H1 (cell line): ENCODE results near the gene TMEM174. TPM values are rescaled to one million over a fixed set of nuclear protein-coding genes. Genes with fewer than 3 reads are reported as not detected.

ENCODE experiments used
- CTCF ChIA-PET: fragments of 300-600 bp; sonication (Branson Sonifier 250); formaldehyde crosslinking; loops from one replicate; lab custom pipeline; 2021; ENCODE audit not compliant: partially characterized antibody; lab: Charles Lee
- POLR2A ChIA-PET: fragments of 300-600 bp; sonication (Branson Sonifier 250); formaldehyde crosslinking; loops from one replicate; lab custom pipeline; 2021; ENCODE audit warnings: inconsistent platforms; ENCODE audit not compliant: partially characterized antibody; lab: Charles Lee
- DNase-seq, 2 experiments: peaks; one replicate each; pipeline versions ENCODE4 v3.0.0 to v3.0.0-alpha.2; 2010 to 2022; ENCODE audit warnings: low spot score in 2 of 2, low read depth in 1 of 2, mixed read lengths in 1 of 2
- FAIRE-seq: peaks from 2 replicates; lab custom pipeline; 2011; peaks lifted over from hg19 to GRCh38; lab: Jason Lieb, UNC
- H2AFZ ChIP-seq: 2 replicates; pipeline ENCODE4 v1.8.1; 2012; ENCODE audit warnings: low read length, inconsistent platforms
- H2AK5ac ChIP-seq: 2 replicates; pipeline ENCODE4 v1.6.1; 2013; ENCODE audit warnings: low read depth, low read length
- H2BK120ac ChIP-seq: replicated peaks from 2 replicates; pipeline ENCODE3; 2013; ENCODE audit warnings: low read depth, low read length, inconsistent platforms
- H2BK12ac ChIP-seq: 2 replicates; pipeline ENCODE4 v1.6.1; 2013; ENCODE audit warnings: low read depth, low read length
- H2BK15ac ChIP-seq: 2 replicates; pipeline ENCODE4 v1.6.1; 2013; ENCODE audit warnings: low read length
- H2BK20ac ChIP-seq: 2 replicates; pipeline ENCODE4 v1.6.1; 2013; ENCODE audit warnings: low read length
- H2BK5ac ChIP-seq: 2 replicates; pipeline ENCODE4 v1.6.1; 2013; ENCODE audit warnings: low read depth, low read length
- H3K14ac ChIP-seq: 2 replicates; pipeline ENCODE4 v1.6.1; 2013; ENCODE audit warnings: inconsistent platforms; ENCODE audit not compliant: insufficient read length
- H3K18ac ChIP-seq: 2 replicates; pipeline ENCODE4 v1.6.1; 2013; ENCODE audit warnings: low read length; ENCODE audit errors: extremely low read depth
- H3K23ac ChIP-seq: 2 replicates; pipeline ENCODE4 v1.6.1; 2013; ENCODE audit warnings: inconsistent platforms; ENCODE audit not compliant: insufficient read length
- H3K23me2 ChIP-seq: 2 replicates; pipeline ENCODE4 v1.6.1; 2013; ENCODE audit warnings: low read depth, low read length
- H3K27ac ChIP-seq: 2 replicates; pipeline ENCODE4 v1.6.1; 2011; ENCODE audit warnings: low read depth, low read length, inconsistent platforms
- H3K27me3 ChIP-seq, 4 experiments: replicated peaks in 1 of 4; 1 replicate in 1 of 4; 2 replicates in 3 of 4; pipeline versions ENCODE4 v1.6.1 to v1.8.1; 2011 to 2013; ENCODE audit warnings: low read length in 3 of 4, mild to moderate bottlenecking in 3 of 4, inconsistent platforms in 2 of 4, mixed read lengths in 2 of 4, moderate library complexity in 1 of 4; ENCODE audit not compliant: control insufficient read depth in 3 of 4, insufficient read depth in 3 of 4; ENCODE audit errors: extremely low read depth in 1 of 4
- H3K36me3 ChIP-seq, 4 experiments: 2 replicates each; pipeline versions ENCODE4 v1.6.1 to v1.8.1; 2011 to 2013; ENCODE audit warnings: mild to moderate bottlenecking in 4 of 4, low read length in 3 of 4, moderate library complexity in 2 of 4, control low read depth in 1 of 4, inconsistent platforms in 1 of 4; ENCODE audit not compliant: insufficient read depth in 4 of 4, control insufficient read depth in 2 of 4
- H3K4ac ChIP-seq: replicated peaks from 2 replicates; pipeline ENCODE3; 2013; ENCODE audit warnings: low read length, low read depth, mixed read lengths, inconsistent platforms; ENCODE audit not compliant: insufficient read length
- H3K4me1 ChIP-seq, 4 experiments: replicated peaks in 1 of 4; 1 replicate in 1 of 4; 2 replicates in 3 of 4; pipeline versions ENCODE4 v1.6.1 to v1.8.1; 2011 to 2013; ENCODE audit warnings: low read length in 3 of 4, inconsistent platforms in 2 of 4, mixed read lengths in 1 of 4; ENCODE audit not compliant: insufficient read depth in 4 of 4, control insufficient read depth in 3 of 4
- H3K4me2 ChIP-seq, 2 experiments: 2 replicates each; pipeline versions ENCODE4 v1.6.1 to v1.8.1; 2011 to 2013; ENCODE audit warnings: low read depth in 2 of 2, low read length in 2 of 2, control low read depth in 1 of 2, inconsistent platforms in 1 of 2, mild to moderate bottlenecking in 1 of 2; ENCODE audit not compliant: insufficient read depth in 1 of 2
- H3K4me3 ChIP-seq, 4 experiments: fragments of 200-600, 300-600 bp in 1 of 4; sonication (generic), shearing (Covaris generic), sonication (Bioruptor Twin) in 1 of 4; 2 replicates each; pipeline versions ENCODE4 v1.5.1 to v1.8.1; 2011 to 2016; ENCODE audit warnings: low read length in 4 of 4, low read depth in 3 of 4, control low read depth in 2 of 4, inconsistent platforms in 2 of 4, mild to moderate bottlenecking in 2 of 4, mixed read lengths in 1 of 4, moderate library complexity in 1 of 4; ENCODE audit not compliant: insufficient read depth in 2 of 4; ENCODE audit errors: extremely low read depth in 1 of 4
- H3K56ac ChIP-seq: replicated peaks from 2 replicates; pipeline ENCODE3; 2013; ENCODE audit warnings: low read depth, mild to moderate bottlenecking, mixed read lengths, low read length, inconsistent platforms; ENCODE audit not compliant: insufficient read length
- H3K79me1 ChIP-seq: 2 replicates; pipeline ENCODE4 v1.6.1; 2013; ENCODE audit warnings: low read depth, low read length, control low read depth
- H3K79me2 ChIP-seq, 2 experiments: 2 replicates each; pipeline versions ENCODE4 v1.6.1 to v1.8.1; 2012 to 2013; ENCODE audit warnings: low read length in 2 of 2, mild to moderate bottlenecking in 2 of 2, inconsistent platforms in 1 of 2; ENCODE audit not compliant: insufficient read depth in 2 of 2, control insufficient read depth in 1 of 2
- H3K9ac ChIP-seq, 4 experiments: replicated peaks in 1 of 4; 1 replicate in 1 of 4; 2 replicates in 3 of 4; pipeline versions ENCODE4 v1.6.1 to v1.8.1; 2011 to 2013; ENCODE audit warnings: low read depth in 3 of 4, low read length in 3 of 4, control low read depth in 2 of 4, mild to moderate bottlenecking in 2 of 4, moderate library complexity in 2 of 4, inconsistent platforms in 1 of 4; ENCODE audit errors: extremely low read depth in 1 of 4
- H3K9me3 ChIP-seq, 2 experiments: 2 replicates each; pipeline versions ENCODE4 v1.6.1 to v1.8.1; 2012 to 2013; ENCODE audit warnings: mild to moderate bottlenecking in 2 of 2, moderate library complexity in 2 of 2, control low read depth in 1 of 2, inconsistent platforms in 1 of 2, low read depth in 1 of 2, low read length in 1 of 2, mixed read lengths in 1 of 2; ENCODE audit not compliant: insufficient read depth in 2 of 2
- H4K20me1 ChIP-seq, 2 experiments: replicated peaks in 1 of 2; 2 replicates each; pipeline versions ENCODE3 to v1.8.1; 2011 to 2013; ENCODE audit warnings: inconsistent platforms in 2 of 2, low read length in 2 of 2, mild to moderate bottlenecking in 1 of 2; ENCODE audit not compliant: insufficient read depth in 2 of 2, control insufficient read depth in 1 of 2
- H4K5ac ChIP-seq: 2 replicates; pipeline ENCODE4 v1.6.1; 2013; ENCODE audit warnings: low read length, low read depth, mixed read lengths, inconsistent platforms; ENCODE audit not compliant: insufficient read length
- H4K8ac ChIP-seq: 2 replicates; pipeline ENCODE4 v1.8.0; 2013; ENCODE audit warnings: mild to moderate bottlenecking, moderate library complexity, low read length, inconsistent platforms; ENCODE audit not compliant: insufficient read depth; ENCODE audit errors: extremely low read depth
- H4K91ac ChIP-seq: replicated peaks from 2 replicates; pipeline ENCODE3; 2013; ENCODE audit warnings: low read length, mixed read lengths, inconsistent platforms; ENCODE audit not compliant: insufficient read length
- ASH2L ChIP-seq: fragments of 200-600, 300-600 bp; sonication (generic); IDR thresholded peaks from one replicate; pipeline ENCODE4 v1.7.1; 2017; ENCODE audit warnings: low read length
- CBX5 ChIP-seq: fragments of 300-800, 300-1000 bp; sonication (generic); IDR thresholded peaks from 2 replicates; pipeline ENCODE4 v1.7.1; 2016; ENCODE audit warnings: antibody characterized with exemption, low read length, low read depth
- CEBPB ChIP-seq: IDR thresholded peaks from 2 replicates; pipeline ENCODE4 v1.6.1; 2012; ENCODE audit warnings: low read depth, low read length
- EZH2 ChIP-seq: fragments of 200-600 bp; sonication (generic); IDR thresholded peaks from 2 replicates; pipeline ENCODE4 v1.7.1; 2012; ENCODE audit warnings: low read depth, mild to moderate bottlenecking, moderate library complexity, low read length, inconsistent platforms; ENCODE audit not compliant: severe bottlenecking
- POU5F1 ChIP-seq: IDR thresholded peaks from 2 replicates; pipeline ENCODE4 v1.6.1; 2011; ENCODE audit warnings: low read depth, mild to moderate bottlenecking, low read length, moderate library complexity
- SIN3A ChIP-seq, 2 experiments: IDR thresholded peaks in 1 of 2; conservative IDR thresholded peaks in 1 of 2; 2 replicates each; pipeline ENCODE4 v1.6.1; 2011 to 2012; ENCODE audit warnings: low read length in 2 of 2, improper control_type of control experiment in 1 of 2, low read depth in 1 of 2, mild to moderate bottlenecking in 1 of 2
- TEAD4 ChIP-seq: IDR thresholded peaks from 2 replicates; pipeline ENCODE4 v1.6.1; 2012; ENCODE audit warnings: low read depth, low read length, inconsistent platforms, mixed read lengths
- YY1 ChIP-seq: IDR thresholded peaks from 2 replicates; pipeline ENCODE4 v1.6.1; 2011; ENCODE audit warnings: low read depth, mild to moderate bottlenecking, low read length
- WGBS, 2 experiments: shearing (Covaris generic) in 1 of 2; methylation state at CpG; one replicate each; pipeline versions ENCODE4 v1.1.6 to v1.1.7; 2013 to 2015; ENCODE audit warnings: low lambda C conversion rate in 2 of 2, mixed read lengths in 2 of 2, inconsistent platforms in 1 of 2, low coverage in 1 of 2, missing lambda C conversion rate in 1 of 2; ENCODE audit not compliant: insufficient replicate concordance in 2 of 2, insufficient coverage in 1 of 2, insufficient read length in 1 of 2; ENCODE audit errors: extremely low coverage in 1 of 2, missing lambda C conversion rate in 1 of 2; 5-methylcytosine and 5-hydroxymethylcytosine counted together
- polyA plus RNA-seq, 7 experiments: library from polyadenylated mRNA; depleted of rRNA in 3 of 7; stranded (reverse) in 5 of 7; unstranded in 2 of 7; fragments of >200 nt in 5 of 7; fragments of 200-250 nt in 2 of 7; gene quantifications; 1 replicate in 5 of 7; 2 replicates in 1 of 7; 4 replicates in 1 of 7; pipeline versions ENCODE4 v1.2.1 to v1.2.3, GENCODE V29; 2011 to 2013; ENCODE audit warnings: missing spikeins in 2 of 7, mixed read lengths in 2 of 7
- total RNA-seq: library from RNA; stranded (reverse); fragmentation: NEBNext Ultra II Directional; extraction: Animal tissue kit (Norgen Biotek cat#: 25700); gene quantifications from 2 replicates; pipeline ENCODE4 v1.2.1, GENCODE V29; 2021
- TF ChIP-seq, protein P1 (sequence below): IDR thresholded peaks from 2 replicates; pipeline ENCODE4 v1.6.1; 2012; ENCODE audit warnings: inconsistent platforms
- TF ChIP-seq, protein P2 (sequence below): IDR thresholded peaks from 2 replicates; pipeline ENCODE4 v1.6.1; 2011; ENCODE audit warnings: low read depth, mild to moderate bottlenecking, low read length; ENCODE audit not compliant: insufficient read depth
- TF ChIP-seq, protein P3 (sequence below), 3 experiments: IDR thresholded peaks; 1 replicate in 2 of 3; 2 replicates in 1 of 3; pipeline versions ENCODE4 v1.5.1 to v1.6.1; 2011; ENCODE audit warnings: low read length in 3 of 3, mild to moderate bottlenecking in 3 of 3, inconsistent platforms in 2 of 3, low read depth in 1 of 3, moderate library complexity in 1 of 3; ENCODE audit not compliant: insufficient read depth in 1 of 3; ENCODE audit errors: control extremely low read depth in 1 of 3

Gene TMEM174
- total and polyA plus RNA-seq, 2 of the 8 experiments (the other 6 are each of a cell fraction or from before 2014, with no cell fraction given), result not detected

DNA sequence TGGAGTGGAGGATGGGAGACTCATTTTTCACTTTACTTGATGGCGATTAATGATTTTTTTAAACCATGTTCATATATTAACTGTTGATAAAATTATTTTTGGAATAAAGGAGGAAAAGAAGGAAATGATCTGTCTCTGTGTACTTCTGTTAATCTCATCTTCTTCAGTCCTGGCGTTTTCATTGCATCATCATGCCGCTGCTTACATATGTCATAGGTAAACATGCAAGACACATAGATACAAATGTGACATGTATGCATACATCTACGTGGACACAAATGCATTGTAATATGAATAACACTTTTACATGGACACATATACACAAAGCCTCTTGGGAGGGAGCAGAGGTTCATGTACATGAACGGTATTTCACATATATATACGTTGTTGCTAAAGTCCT lies 10.0 kb downstream of the TMEM174 start:
- Histone ChIP-seq H4K20me1 (no peaks in the 10 kb centered on the region), H4K91ac (no peak overlapping the region), H2AK5ac (no peak overlapping the region), H4K5ac (no peak overlapping the region), H2AFZ (no peak overlapping the region; the same call in 1 of the 2 replicates), H3K27me3 (no peaks in the 10 kb centered on the region), H3K9me3 (peaks cover 2 to 5% of the 10 kb centered on the region in 2 experiments; a peak in 2 of 4 replicates), H3K23ac (no peak overlapping the region), H2BK5ac (no peak overlapping the region), H3K79me1 (no peaks in the 10 kb centered on the region), H3K4me2 (no peak overlapping the region), H3K56ac (no peak overlapping the region), H3K9ac (no peak overlapping the region), H3K4me3 (no peak overlapping the region), H2BK20ac (no peak overlapping the region), H3K4me1 (peaks cover 0 to 3% (median 0%) of the 10 kb centered on the region in 4 experiments; a peak in 1 of 7 replicates), H3K36me3 (no peaks in the 10 kb centered on the region), H3K79me2 (no peaks in the 10 kb centered on the region), H3K23me2 (no peaks in the 10 kb centered on the region), H2BK120ac (no peak overlapping the region), H3K18ac (no peak overlapping the region), H3K27ac (no peak overlapping the region), H2BK15ac (no peak overlapping the region), H3K4ac (no peak overlapping the region), H2BK12ac (no peak overlapping the region), H3K14ac (no peak overlapping the region), H4K8ac (no peak overlapping the region)
- FAIRE-seq (no peak), DNase-seq (no peak)
- WGBS, 2 experiments, result 82% methylated on average over 6 of the region's 6 CpGs; no CpG with 5 or more reads in 1 of the 2 experiments
- ChIA-PET CTCF (no interaction called here), POLR2A (no interaction called here)
- TF ChIP-seq, protein P1, sequence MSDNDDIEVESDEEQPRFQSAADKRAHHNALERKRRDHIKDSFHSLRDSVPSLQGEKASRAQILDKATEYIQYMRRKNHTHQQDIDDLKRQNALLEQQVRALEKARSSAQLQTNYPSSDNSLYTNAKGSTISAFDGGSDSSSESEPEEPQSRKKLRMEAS, result no peak
- TF ChIP-seq CEBPB (no peak), CBX5 (no peak), ASH2L (no peak), YY1 (no peak), SIN3A (conservative IDR thresholded peaks at IDR 0.05 in 1 of 2, IDR thresholded peaks at IDR 0.05 in 1 of 2; ENCODE audit: low read depth in 1 of 2, low read length in 2 of 2) (no peak), TEAD4 (no peak), POU5F1 (no peak), EZH2 (no peak)
- TF ChIP-seq, protein P2, sequence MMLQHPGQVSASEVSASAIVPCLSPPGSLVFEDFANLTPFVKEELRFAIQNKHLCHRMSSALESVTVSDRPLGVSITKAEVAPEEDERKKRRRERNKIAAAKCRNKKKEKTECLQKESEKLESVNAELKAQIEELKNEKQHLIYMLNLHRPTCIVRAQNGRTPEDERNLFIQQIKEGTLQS, result no peak
- TF ChIP-seq, protein P3, sequence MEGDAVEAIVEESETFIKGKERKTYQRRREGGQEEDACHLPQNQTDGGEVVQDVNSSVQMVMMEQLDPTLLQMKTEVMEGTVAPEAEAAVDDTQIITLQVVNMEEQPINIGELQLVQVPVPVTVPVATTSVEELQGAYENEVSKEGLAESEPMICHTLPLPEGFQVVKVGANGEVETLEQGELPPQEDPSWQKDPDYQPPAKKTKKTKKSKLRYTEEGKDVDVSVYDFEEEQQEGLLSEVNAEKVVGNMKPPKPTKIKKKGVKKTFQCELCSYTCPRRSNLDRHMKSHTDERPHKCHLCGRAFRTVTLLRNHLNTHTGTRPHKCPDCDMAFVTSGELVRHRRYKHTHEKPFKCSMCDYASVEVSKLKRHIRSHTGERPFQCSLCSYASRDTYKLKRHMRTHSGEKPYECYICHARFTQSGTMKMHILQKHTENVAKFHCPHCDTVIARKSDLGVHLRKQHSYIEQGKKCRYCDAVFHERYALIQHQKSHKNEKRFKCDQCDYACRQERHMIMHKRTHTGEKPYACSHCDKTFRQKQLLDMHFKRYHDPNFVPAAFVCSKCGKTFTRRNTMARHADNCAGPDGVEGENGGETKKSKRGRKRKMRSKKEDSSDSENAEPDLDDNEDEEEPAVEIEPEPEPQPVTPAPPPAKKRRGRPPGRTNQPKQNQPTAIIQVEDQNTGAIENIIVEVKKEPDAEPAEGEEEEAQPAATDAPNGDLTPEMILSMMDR (IDR thresholded peaks at IDR 0.05; ENCODE audit: control extremely low read depth in 1 of 3, insufficient read depth in 1 of 3, low read depth in 1 of 3, low read length in 3 of 3), result no peak
